ENCODE results near the gene FRMD3. TPM values are rescaled to one million over a fixed set of nuclear protein-coding genes. Genes with fewer than 3 reads are reported as not detected.

Gene FRMD3
- total RNA-seq, 1 experiment from 2014 or later: 14.5 TPM

DNA sequence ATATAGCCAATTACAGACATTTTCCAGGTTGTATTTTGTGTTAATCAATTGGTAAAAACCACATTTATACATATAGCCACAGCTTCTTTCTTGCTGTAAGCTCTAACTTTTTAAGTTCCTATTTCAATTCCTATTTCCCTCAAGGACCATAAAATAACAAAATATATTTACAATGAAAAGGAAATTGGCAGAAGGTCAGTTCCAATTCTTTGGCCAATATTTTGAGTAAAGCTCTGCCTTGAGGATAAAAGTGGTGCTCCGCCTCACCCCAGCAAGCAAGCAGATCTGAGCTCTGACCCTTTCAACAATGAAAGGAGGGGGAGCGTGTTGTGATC, 271.9 kb downstream of the FRMD3 start:
- CTCF ChIA-PET: no interaction called here
- no peaks in the 10 kb centered on the region for H3K36me3 ChIP-seq (ENCODE audit: control insufficient read depth, insufficient read depth, low read length)

DNA sequence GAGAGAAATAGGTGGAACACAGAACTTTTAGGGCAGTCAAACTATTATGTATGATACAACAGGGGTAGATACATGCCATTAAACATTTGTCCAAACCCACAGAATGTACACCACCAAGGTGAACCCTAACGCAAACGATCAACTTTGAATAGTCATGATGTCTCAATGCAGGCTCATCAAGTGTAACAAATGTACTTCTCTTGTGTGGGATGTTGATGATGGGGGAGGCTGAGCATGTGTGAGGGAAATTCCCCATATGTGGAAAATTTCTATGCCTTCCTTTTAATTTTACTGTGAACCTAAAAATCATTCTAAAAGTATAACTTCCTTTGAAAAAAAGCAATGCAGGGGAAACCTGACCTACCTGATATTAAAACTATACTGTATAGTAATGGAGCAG, 273.9 kb downstream of the FRMD3 start:
- Histone ChIP-seq H3K4me3 (ENCODE audit: low read depth in 2 of 2, low read length in 2 of 2) (no peak overlapping the region), H3K36me3 (ENCODE audit: control insufficient read depth, insufficient read depth, low read length) (no peaks in the 10 kb centered on the region), H3K4me1 (ENCODE audit: control insufficient read depth, insufficient read depth, low read length) (peaks cover 6% of the 10 kb centered on the region), H3K9me3 (ENCODE audit: control insufficient read depth, insufficient read depth, low read depth, low read length) (no peaks in the 10 kb centered on the region), H3K27ac (ENCODE audit: low read length) (no peak overlapping the region), H3K27me3 (ENCODE audit: control insufficient read depth, insufficient read depth, low read length) (no peaks in the 10 kb centered on the region)
- no TSS peak for BruUV-seq (replicated peaks)
- ATAC-seq (no peak), DNase-seq (ENCODE audit: low read depth, low spot score) (no peak)
- TF ChIP-seq, protein P1, sequence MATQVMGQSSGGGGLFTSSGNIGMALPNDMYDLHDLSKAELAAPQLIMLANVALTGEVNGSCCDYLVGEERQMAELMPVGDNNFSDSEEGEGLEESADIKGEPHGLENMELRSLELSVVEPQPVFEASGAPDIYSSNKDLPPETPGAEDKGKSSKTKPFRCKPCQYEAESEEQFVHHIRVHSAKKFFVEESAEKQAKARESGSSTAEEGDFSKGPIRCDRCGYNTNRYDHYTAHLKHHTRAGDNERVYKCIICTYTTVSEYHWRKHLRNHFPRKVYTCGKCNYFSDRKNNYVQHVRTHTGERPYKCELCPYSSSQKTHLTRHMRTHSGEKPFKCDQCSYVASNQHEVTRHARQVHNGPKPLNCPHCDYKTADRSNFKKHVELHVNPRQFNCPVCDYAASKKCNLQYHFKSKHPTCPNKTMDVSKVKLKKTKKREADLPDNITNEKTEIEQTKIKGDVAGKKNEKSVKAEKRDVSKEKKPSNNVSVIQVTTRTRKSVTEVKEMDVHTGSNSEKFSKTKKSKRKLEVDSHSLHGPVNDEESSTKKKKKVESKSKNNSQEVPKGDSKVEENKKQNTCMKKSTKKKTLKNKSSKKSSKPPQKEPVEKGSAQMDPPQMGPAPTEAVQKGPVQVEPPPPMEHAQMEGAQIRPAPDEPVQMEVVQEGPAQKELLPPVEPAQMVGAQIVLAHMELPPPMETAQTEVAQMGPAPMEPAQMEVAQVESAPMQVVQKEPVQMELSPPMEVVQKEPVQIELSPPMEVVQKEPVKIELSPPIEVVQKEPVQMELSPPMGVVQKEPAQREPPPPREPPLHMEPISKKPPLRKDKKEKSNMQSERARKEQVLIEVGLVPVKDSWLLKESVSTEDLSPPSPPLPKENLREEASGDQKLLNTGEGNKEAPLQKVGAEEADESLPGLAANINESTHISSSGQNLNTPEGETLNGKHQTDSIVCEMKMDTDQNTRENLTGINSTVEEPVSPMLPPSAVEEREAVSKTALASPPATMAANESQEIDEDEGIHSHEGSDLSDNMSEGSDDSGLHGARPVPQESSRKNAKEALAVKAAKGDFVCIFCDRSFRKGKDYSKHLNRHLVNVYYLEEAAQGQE (IDR thresholded peaks at IDR 0.05; ENCODE audit: insufficient read depth in 1 of 2, low read depth in 2 of 2, low read length in 1 of 2): no peak
- no peak for TF ChIP-seq SIN3A (IDR thresholded peaks at IDR 0.05; ENCODE audit: borderline replicate concordance, insufficient read depth, low read depth, low read length)
- TF ChIP-seq POLR2AphosphoS5 (IDR thresholded peaks at IDR 0.05; ENCODE audit: low read depth, low read length): no peak
- intact Hi-C loops (cut with micrococcal nuclease; ENCODE audit: unreplicated experiment) (no loop called here), in situ Hi-C loops (cut with HindIII; ENCODE audit: low pct_unique_long_range_greater_than_20kb, low sequenced_read_pairs) (no loop called here)
- ChIA-PET CTCF (no interaction called here), POLR2A (no interaction called here)

More for the DNA sequence above, 271.9 kb downstream of the FRMD3 start:
- ATAC-seq (no peak), DNase-seq (ENCODE audit: low read depth, low spot score) (no peak)
- TF ChIP-seq TCF7L2 (IDR thresholded peaks at IDR 0.05; ENCODE audit: low read depth, low read length) (no peak), POLR2AphosphoS5 (IDR thresholded peaks at IDR 0.05; ENCODE audit: low read depth, low read length) (no peak), SIN3A (IDR thresholded peaks at IDR 0.05; ENCODE audit: borderline replicate concordance, insufficient read depth, low read depth, low read length) (no peak)
- TF ChIP-seq, protein P2, sequence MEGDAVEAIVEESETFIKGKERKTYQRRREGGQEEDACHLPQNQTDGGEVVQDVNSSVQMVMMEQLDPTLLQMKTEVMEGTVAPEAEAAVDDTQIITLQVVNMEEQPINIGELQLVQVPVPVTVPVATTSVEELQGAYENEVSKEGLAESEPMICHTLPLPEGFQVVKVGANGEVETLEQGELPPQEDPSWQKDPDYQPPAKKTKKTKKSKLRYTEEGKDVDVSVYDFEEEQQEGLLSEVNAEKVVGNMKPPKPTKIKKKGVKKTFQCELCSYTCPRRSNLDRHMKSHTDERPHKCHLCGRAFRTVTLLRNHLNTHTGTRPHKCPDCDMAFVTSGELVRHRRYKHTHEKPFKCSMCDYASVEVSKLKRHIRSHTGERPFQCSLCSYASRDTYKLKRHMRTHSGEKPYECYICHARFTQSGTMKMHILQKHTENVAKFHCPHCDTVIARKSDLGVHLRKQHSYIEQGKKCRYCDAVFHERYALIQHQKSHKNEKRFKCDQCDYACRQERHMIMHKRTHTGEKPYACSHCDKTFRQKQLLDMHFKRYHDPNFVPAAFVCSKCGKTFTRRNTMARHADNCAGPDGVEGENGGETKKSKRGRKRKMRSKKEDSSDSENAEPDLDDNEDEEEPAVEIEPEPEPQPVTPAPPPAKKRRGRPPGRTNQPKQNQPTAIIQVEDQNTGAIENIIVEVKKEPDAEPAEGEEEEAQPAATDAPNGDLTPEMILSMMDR (IDR thresholded peaks at IDR 0.05): no peak
- TF ChIP-seq, protein P1 (IDR thresholded peaks at IDR 0.05; ENCODE audit: insufficient read depth in 1 of 2, low read depth in 2 of 2, low read length in 1 of 2): no peak
- Histone ChIP-seq H3K27me3 (ENCODE audit: control insufficient read depth, insufficient read depth, low read length) (no peaks in the 10 kb centered on the region), H3K27ac (ENCODE audit: low read length) (no peak overlapping the region), H3K4me1 (ENCODE audit: control insufficient read depth, insufficient read depth, low read length) (peaks cover 9% of the 10 kb centered on the region), H3K4me3 (ENCODE audit: low read depth in 2 of 2, low read length in 2 of 2) (no peak overlapping the region), H3K9me3 (ENCODE audit: control insufficient read depth, insufficient read depth, low read depth, low read length) (no peaks in the 10 kb centered on the region)
- no TSS peak for BruUV-seq (replicated peaks)
- in situ Hi-C loops (cut with HindIII; ENCODE audit: low pct_unique_long_range_greater_than_20kb, low sequenced_read_pairs) (no loop called here), intact Hi-C loops (cut with micrococcal nuclease; ENCODE audit: unreplicated experiment) (no loop called here)
- POLR2A ChIA-PET: no interaction called here

All from Panc1 (cell line).